ENCODE measurements around the gene WBP1.
"Not testable (repeated sequence)": the region's sequence is repeated elsewhere in the genome, so short reads cannot be mapped to it uniquely, and the experiment has no call there.

WBP1 gene

GRCh38 chr2:74482801-74483674 lies 24.8 kb downstream of the WBP1 start, which contains the start of the genes CCDC142 and TTC31:
TSS of gene CCDC142 (minus strand) at chr2:74482998. CDS start at chr2:74482837, 161 bp downstream.
TSS of gene TTC31 (plus strand) at chr2:74483081. CDS start at chr2:74483096, 15 bp downstream.
- DNase-seq, result peak; percentile 94

- not testable (repeated sequence) for DNase-seq
These were observed 25.5 kb downstream of the WBP1 start for GRCh38 chr2:74483675-74484164.

GRCh38 chr2:74486141-74486540 lies 27.9 kb downstream of the WBP1 start:
- no peak for DNase-seq

- DNase-seq, result no peak
These were observed 30.6 kb downstream of the WBP1 start for GRCh38 chr2:74488643-74489481.

GRCh38 chr2:74489906-74490305 lies 31.7 kb downstream of the WBP1 start:
- no peak for DNase-seq

GRCh38 chr2:74491648-74492544 lies 33.7 kb downstream of the WBP1 start:
- no peak for DNase-seq

GRCh38 chr2:74493546-74493945 lies 35.3 kb downstream of the WBP1 start:
- DNase-seq, result no peak

GRCh38 chr2:74495440-74495839 lies 37.2 kb downstream of the WBP1 start:
- DNase-seq, result no peak

- no peak for DNase-seq
These were observed 38.9 kb downstream of the WBP1 start for GRCh38 chr2:74496997-74497776.

- DNase-seq, result no peak
These were observed 39.7 kb downstream of the WBP1 start for GRCh38 chr2:74497777-74498499.

GRCh38 chr2:74498500-74499266 lies 40.4 kb downstream of the WBP1 start:
- DNase-seq, result no peak

GRCh38 chr2:74499267-74499939 lies 41.2 kb downstream of the WBP1 start, which contains the start of gene LBX2:
TSS of gene LBX2 (minus strand) at chr2:74499603. CDS start at chr2:74499537, 66 bp downstream.
- DNase-seq, result no peak

- DNase-seq, result no peak
These were observed 41.8 kb downstream of the WBP1 start for GRCh38 chr2:74499940-74500577.

- DNase-seq, result no peak
These were observed 42.3 kb downstream of the WBP1 start for GRCh38 chr2:74500578-74500946.

- DNase-seq, result no peak
These were observed 43.3 kb downstream of the WBP1 start for GRCh38 chr2:74501335-74502071.

- no peak for DNase-seq
These were observed 44.0 kb downstream of the WBP1 start for GRCh38 chr2:74502147-74502719.

- no peak for DNase-seq
These were observed 44.7 kb downstream of the WBP1 start for GRCh38 chr2:74502720-74503505.
